Neural crest cell (in vitro differentiated cells): ENCODE results near the gene AP3S2. TPM values are rescaled to one million over a fixed set of nuclear protein-coding genes. Genes with fewer than 3 reads are reported as not detected.
A peak's percentile ranks its signal among the peaks of the same experiment; 100 is the strongest.

Experiments
- DNase-seq: peaks from one replicate; pipeline ENCODE4 v3.0.0; 2021; ENCODE audit warnings: low read depth, mixed read lengths, low spot score
- H3K27ac Mint-ChIP-seq: one replicate; pipeline ENCODE4 v1.8.0; 2021; ENCODE audit warnings: mild to moderate bottlenecking, mixed read lengths; ENCODE audit not compliant: unreplicated experiment
- H3K27me3 Mint-ChIP-seq: 2 replicates; pipeline ENCODE4 v1.8.0; 2021; ENCODE audit warnings: low read depth, mild to moderate bottlenecking, mixed read lengths
- H3K36me3 Mint-ChIP-seq: 2 replicates; pipeline ENCODE4 v1.8.0; 2021; ENCODE audit warnings: low read depth, mild to moderate bottlenecking, mixed read lengths
- H3K4me1 Mint-ChIP-seq: 2 replicates; pipeline ENCODE4 v1.8.0; 2021; ENCODE audit warnings: mixed read lengths
- H3K4me3 Mint-ChIP-seq: one replicate; pipeline ENCODE4 v1.8.0; 2021; ENCODE audit warnings: mild to moderate bottlenecking, mixed read lengths
- H3K9me3 Mint-ChIP-seq: 2 replicates; pipeline ENCODE4 v1.8.0; 2021; ENCODE audit warnings: mixed read lengths
- CTCF ChIP-seq: fragments of 200-600 bp; sonication (generic); conservative IDR thresholded peaks from 2 replicates; pipeline ENCODE4 v1.5.0; 2021; ENCODE audit warnings: antibody characterized with exemption, mild to moderate bottlenecking
- total RNA-seq: library from RNA; stranded (reverse); gene quantifications from 2 replicates; pipeline ENCODE4 v1.2.1, GENCODE V29; 2021

Gene AP3S2
- total RNA-seq, 1 donor from 2014 or later: 31.6 TPM

- Mint-ChIP-seq H3K9me3 (no peaks in the 10 kb centered on the region), H3K27me3 (no peaks in the 10 kb centered on the region), H3K27ac (no peak overlapping the region), H3K4me3 (no peak overlapping the region), H3K36me3 (no peaks in the 10 kb centered on the region), H3K4me1 (peaks cover 21% of the 10 kb centered on the region)
- TF ChIP-seq CTCF: no peak
- no peak for DNase-seq
Measured at GRCh38 chr15:89916660-89917059, 22.9 kb upstream of the AP3S2 start.

DNA sequence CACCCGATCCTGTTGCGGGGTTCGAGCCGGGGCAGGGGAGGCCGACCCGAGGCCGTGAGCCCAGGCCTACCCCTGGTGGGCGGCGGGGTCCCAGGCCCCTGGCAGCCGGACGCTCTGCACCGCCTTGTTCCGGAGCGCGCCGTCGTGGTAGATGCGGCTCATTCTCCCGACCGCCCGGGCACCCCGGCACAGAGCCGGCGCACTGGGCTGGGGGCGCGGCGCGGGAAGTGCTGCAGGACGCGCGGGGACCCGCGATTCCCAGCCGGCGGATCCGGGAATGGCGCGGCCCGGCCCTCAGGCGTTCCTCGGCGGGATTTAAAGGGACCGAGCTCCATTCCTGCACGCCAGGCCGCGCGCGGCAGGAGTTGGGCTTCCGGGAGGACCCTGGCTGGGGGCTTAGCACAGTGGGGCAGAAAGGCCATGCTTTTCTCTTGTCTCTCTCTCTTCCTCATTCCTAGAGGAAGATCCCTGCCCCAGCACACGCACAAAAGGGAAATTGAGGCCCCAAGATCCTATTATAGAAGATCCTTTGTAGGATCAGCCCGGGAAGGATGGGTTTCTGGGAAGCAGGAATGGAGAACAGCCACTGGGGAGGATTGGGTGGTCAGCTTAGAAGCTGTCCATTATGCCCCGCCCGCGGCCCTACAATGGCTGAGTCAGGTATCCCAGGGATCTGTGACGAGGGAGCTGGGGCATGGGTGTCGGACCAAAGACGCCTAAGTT, 19.0 kb upstream of the AP3S2 start, which contains the start of gene ARPIN:
Gene ARPIN, minus strand, starts transcription at position 279 of the 723 bp plus-strand sequence. Its CDS starts 117 bp downstream, at position 162.
- Mint-ChIP-seq H3K9me3 (no peaks in the 10 kb centered on the region), H3K27me3 (no peaks in the 10 kb centered on the region)

GRCh38 chr15:89912145-89912673, 18.4 kb upstream of the AP3S2 start:
- Mint-ChIP-seq H3K9me3 (no peaks in the 10 kb centered on the region), H3K27ac (peak overlapping the region; percentile 92), H3K4me1 (peaks cover 29% of the 10 kb centered on the region), H3K4me3 (peak overlapping the region; percentile 86), H3K36me3 (peaks cover 6% of the 10 kb centered on the region), H3K27me3 (no peaks in the 10 kb centered on the region)
- DNase-seq: peak; percentile 38
- no peak for TF ChIP-seq CTCF

More for the DNA sequence above, 19.0 kb upstream of the AP3S2 start, which contains the start of gene ARPIN:
- Mint-ChIP-seq H3K36me3 (peaks cover 6% of the 10 kb centered on the region), H3K4me1 (peaks cover 29% of the 10 kb centered on the region), H3K4me3 (peak within 1 kb of the TSS; percentile 86), H3K27ac (peak within 1 kb of the TSS; percentile 92)
- peak; percentile 59 for DNase-seq
- TF ChIP-seq CTCF: no peak

- peaks cover 29% of the 10 kb centered on the region for H3K4me1 Mint-ChIP-seq
- H3K4me3 Mint-ChIP-seq: peak overlapping the region; percentile 86
- no peaks in the 10 kb centered on the region for H3K27me3 Mint-ChIP-seq
- H3K27ac Mint-ChIP-seq: no peak overlapping the region
- no peak for TF ChIP-seq CTCF
- H3K9me3 Mint-ChIP-seq: no peaks in the 10 kb centered on the region
- H3K36me3 Mint-ChIP-seq: peaks cover 6% of the 10 kb centered on the region
- no peak for DNase-seq
Measured at GRCh38 chr15:89910891-89911626, 17.3 kb upstream of the AP3S2 start.

DNA sequence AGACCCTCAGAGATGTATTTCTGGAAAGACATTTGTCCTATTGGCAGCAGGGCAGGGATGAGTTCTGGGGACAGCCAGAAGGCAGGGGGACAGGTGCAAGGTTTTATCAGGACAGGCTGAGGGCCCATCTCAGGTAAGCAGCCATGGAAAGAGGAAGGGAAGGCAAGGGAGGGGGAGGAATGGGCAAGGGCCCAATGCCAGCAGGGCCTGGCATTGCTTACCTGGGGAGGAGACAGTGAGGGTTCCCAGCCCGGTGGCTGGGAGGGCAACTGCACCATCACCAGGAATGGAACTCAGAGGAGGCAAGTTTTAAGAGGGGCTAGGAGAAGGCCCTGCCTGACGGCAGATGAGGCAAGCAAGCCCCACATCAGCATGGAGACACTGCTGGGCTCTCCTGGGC, 15.8 kb upstream of the AP3S2 start:
- H3K4me1 Mint-ChIP-seq: peaks cover 25% of the 10 kb centered on the region
- no peaks in the 10 kb centered on the region for H3K9me3 Mint-ChIP-seq
- no peaks in the 10 kb centered on the region for H3K27me3 Mint-ChIP-seq
- H3K4me3 Mint-ChIP-seq: peak overlapping the region; percentile 58
- H3K36me3 Mint-ChIP-seq: peaks cover 9% of the 10 kb centered on the region
- no peak for DNase-seq
- no peak for TF ChIP-seq CTCF
- no peak overlapping the region for H3K27ac Mint-ChIP-seq
